GM18858 (cell line): ENCODE data around the gene B4GALNT1.
"Not testable (repeated sequence)": the region's sequence is repeated elsewhere in the genome, so short reads cannot be mapped to it uniquely, and the experiment has no call there.

Source experiments
- ATAC-seq: cut with Tn5 transposase; IDR thresholded peaks from one replicate; pipeline ENCODE4 v1.9.1; 2021; ENCODE audit not compliant: unreplicated experiment

B4GALNT1 gene

DNA sequence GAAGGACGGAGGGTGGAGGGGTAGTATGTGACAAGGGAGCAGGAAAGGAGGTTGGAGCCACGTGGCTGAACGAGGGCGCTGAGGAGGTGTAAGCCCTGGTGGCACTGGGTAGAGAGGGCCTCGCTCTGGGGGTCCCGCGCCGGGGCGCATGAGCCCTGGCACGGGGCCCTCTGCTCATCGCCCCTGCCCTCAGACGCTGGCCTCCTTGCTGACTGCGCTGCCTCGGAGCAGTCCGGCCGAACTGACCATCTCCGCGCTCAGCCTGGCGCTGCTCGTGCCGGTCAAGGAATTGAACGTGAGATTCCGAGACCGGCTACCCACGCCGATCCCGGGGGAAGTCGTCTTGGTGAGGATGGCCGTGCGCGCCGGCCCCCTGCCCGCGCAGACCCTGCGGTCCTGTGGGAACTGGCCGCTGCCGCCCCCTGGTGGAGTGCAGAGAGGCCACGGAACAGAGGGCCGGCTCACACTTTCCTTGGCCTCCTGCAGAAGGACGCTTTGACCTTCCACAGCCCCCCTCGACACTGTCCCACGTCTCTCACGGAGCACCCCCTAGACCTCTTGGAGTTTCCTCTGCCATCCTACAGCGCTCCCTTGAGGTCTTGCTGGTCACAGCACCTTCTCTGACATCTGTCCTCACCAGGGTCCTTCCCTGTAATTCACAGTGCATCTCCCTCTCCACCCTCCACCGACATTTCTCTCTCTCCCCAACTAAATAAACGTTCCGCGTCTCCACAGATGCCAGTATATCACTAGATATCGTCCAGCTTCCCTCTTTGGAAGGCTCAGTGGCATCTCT lies 11.3 kb downstream of the B4GALNT1 start:
- peak; percentile 44 for ATAC-seq

DNA sequence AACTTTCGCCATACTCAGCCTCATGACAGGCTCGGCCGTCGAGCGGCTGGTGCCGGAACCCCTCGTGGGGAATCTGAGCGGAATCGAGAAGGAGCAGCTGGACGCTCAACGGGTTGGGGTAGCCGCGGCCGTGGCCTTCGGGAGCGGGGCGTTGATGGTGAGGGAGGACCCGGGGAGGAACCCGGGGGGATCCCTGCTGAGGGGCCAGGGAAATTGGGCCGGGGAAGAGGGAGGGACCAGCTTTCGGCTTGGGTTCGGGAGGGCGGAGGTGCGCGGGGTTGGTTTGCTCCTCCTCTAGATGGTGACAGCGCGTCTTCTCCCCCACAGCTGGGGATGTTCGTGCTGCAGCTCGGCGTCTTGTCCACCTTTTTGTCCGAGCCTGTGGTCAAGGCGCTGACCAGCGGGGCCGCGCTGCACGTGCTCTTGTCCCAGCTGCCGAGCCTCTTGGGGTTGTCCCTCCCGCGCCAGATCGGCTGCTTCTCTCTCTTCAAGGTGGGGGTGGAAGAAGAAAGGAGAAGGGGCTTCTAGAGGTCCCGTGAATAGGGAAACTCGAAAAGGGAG lies 12.0 kb downstream of the B4GALNT1 start:
- no peak for ATAC-seq

DNA sequence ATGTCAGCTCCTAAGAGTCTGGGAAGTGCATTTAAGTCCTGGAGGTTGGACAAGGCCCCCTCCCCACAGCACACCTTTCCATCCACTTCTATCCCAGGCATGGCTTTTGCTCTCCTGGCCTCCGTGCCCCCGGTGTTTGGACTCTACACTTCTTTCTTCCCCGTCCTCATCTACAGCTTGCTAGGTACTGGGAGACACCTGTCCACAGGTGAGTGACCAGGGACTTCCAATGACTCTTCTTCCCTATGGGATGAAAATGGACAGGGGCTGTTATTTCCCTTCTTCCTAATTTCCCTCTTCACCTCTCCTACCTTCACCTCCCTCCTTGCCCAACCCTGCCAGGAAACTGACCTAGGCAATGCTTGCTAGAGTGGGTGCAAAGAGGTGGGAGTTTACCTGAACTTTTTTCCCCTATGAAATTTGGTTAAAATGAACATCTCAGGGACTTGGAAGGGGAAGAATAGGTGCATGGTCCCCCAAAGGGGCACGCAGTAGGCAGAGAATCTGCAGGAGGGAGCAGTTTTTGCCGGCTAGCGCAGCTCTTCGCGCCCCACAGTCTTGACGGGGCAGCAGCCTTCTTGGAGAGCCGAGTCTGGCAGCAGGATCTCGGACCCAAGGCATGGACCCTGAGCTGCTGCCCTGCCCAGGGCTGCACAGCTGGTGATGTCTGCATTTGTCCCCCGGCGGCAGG lies 12.6 kb downstream of the B4GALNT1 start:
- ATAC-seq = no peak

DNA sequence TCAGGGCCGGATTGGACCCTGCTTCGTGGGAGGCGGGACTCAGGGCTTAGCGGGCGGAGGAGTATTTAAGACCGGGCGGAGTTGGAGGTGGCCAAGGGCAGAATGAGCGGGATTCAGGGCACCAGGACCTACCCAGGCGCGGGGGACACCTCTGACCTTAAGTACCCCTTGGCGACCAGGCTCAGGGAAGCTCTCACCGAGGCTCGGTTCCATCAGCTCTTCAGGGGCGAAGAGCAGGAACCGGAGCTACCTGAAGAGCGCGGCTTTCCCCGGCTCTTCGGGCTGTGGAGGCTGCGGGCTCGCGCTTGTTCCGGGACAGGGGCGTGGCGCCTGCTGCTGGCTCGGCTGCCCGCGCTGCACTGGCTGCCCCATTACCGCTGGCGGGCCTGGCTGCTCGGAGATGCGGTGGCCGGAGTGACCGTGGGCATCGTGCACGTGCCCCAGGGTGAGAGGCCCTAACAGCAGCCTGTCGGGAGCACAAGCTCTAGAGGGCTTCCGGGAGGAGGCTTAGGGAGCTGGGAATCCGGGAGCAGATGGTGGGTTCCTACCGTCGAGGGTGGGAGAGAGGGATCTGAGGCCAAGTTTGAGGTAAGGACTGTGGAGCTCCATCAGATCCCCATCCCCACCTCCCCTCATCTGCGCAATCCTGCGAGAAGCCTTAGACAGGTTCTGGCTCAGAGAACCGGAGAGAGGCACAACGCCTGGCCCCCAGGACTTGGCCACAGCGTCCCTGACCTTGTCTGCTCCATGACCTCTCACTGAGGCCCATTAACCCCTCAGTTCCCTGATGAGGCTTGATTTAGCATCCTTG lies 13.4 kb downstream of the B4GALNT1 start:
- ATAC-seq = no peak

DNA sequence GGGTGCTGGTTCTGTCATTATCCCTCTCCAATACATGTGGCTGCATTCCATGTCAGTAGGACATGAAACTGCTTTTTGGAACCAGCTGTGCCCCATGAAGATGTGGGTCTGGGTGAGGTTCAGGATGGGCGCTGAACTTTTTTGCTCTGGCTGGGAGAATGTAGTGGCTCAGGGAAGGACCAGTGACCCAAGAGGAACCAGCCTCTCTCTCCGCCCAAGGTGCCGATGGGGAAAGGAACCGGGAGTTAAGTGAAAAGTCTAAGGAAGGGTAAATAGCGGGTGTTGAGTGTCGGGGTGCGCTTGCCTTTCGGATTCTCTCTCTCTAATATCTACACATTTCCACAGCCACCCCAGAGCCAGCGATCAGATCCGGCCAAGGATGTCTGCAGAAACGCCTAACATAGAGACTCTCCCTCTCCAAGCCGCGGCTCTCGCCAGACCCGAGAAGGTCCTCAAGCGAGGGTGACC lies 14.0 kb downstream of the B4GALNT1 start:
- no peak for ATAC-seq

DNA sequence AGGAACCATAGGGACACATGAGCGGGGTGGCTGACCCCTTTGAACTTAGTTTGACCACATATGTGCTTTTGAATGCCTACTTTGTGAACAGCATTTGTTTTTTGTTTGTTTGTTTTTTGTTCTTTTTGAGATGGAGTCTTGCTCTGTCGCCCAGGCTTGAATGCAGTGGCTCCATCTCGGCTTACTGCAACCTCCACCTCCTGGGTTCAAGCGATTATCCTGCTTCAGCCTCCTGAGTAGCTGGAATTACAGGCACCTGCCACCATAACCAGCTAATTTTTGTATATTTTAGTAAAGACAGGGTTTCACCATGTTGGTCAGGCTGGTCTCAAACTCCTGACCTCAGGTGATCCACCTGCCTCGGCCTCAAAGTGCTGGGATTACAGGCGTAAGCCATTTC lies 14.6 kb downstream of the B4GALNT1 start:
- ATAC-seq = not testable (repeated sequence)

DNA sequence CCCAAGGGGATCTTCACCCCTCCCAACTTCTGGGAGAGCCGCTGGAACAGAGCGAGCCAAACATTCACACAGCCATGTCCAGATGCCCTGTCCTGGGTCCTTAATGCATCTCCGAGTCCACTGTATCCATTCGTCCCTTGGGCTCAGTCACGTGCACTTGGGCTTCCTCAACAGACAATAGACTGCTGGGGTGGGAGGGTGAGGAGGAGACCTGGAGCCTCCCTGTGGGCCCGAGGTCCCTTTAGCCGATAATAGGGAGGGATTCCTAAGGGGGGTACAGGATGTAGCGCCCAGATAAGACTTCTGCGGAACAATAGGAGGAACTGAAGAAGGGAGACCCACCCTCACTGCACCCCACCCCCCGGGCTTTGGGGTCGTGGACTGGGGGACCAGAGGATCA lies 15.1 kb downstream of the B4GALNT1 start:
- no peak for ATAC-seq

DNA sequence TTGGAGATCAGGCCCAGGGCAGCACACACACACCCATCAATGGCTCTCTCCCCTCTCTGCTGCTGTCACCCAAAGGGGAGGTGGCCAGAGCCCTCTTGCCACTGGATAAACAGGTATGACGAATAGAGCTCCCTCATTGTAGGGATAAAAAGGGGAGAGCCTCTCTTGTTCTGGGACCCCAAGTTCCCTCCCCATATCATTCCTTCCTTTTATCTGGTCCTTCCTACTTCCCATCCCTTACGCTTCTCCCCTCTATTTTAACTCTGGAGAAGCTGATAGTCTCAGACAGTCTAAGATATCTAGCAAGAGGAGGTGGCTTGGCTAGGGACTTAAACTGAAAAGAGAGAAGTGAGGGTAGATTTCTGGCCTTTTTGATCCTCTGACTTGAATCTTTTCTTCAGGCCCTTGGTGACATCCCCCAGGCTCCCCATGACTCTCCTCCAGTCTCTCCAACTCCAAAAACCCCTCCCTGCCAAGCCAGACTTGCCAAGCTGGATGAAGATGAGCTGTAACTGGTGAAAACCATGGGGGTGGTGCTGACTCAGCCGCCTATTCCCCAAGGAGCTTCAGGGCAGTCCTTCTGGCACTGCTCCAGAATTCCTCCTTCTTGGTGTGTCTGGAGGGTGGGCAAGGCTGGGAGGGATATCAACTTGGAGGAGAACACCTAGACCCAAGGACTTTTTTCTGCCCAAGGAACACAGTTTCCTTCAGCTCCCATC lies 16.5 kb downstream of the B4GALNT1 start:
- ATAC-seq = no peak

DNA sequence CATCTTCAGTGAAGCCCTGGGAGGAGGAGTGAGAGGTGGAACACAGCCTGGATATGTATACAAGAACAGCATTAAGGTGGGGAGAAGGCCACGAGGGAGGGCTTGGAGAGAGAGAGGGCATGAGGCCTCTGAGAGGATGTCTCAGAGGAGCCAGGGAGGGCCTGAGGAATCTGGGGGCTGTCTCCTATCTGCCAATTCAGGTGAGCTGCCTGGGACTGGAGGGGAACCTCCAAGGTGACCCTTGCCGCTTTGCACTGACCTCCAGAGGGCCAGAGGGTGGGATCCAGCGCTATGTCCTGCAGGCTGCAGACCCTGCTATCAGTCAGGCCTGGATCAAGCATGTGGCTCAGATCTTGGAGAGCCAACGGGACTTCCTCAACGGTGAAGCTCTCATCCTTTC lies 17.4 kb downstream of the B4GALNT1 start:
- ATAC-seq = no peak

DNA sequence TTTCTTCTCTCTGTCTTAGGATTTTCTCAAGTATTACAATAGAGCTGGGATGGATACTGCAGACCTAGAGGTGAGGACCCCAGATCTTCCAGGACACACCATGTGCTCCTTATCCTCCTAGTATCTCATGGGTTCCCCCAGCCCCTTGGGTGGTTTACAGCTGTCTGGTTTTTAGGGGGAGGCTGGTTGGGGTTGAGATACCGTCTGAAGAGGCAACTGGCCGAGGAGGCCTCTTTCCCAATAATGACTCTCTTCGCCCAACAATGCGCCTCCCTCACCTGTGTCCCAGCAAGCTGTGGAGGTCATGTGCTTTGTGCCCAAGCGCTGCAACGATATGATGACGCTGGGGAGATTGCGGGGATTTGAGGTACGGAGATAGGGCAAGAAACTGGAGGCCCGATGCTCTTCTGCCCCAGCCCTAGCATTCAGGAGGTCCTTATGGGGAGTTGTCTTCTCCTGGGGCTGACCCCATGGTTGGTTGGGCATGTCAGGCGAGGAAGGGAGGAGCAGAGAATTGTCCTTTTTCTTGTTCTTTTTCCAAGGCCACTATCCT lies 18.0 kb downstream of the B4GALNT1 start:
- ATAC-seq = no peak

DNA sequence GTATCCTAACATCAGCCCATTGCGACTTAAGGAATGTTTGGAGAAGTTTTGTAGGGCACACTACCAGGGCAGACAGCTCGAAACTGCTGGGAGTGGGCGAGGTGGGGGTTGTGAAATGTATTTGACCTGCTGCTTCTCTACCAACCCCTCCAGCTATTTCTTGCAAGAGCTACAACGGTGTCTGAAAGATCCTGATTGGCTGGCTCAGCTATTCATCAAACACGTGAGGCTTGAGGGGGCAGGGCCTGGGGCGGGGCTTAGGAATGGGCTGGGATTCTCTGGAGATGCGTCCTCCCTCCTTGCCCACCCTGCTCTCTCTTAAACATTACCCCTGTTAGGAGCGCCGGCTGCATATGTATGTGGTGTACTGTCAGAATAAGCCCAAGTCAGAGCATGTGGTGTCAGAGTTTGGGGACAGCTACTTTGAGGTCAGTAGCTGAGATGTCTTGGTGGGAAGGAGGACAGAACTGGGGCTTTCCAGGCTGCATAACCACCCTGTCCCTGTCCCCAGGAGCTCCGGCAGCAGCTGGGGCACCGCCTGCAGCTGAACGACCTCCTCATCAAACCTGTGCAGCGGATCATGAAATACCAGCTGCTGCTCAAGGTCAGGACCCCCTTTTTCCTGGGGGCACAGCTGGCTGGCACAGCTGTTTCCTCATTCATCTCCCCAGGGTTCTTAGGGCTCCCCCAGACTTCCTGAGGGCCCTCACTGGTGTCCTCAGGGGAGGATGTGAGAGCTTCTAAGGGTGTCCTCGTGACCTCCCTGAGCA lies 18.6 kb downstream of the B4GALNT1 start:
- peak; percentile 44 for ATAC-seq

DNA sequence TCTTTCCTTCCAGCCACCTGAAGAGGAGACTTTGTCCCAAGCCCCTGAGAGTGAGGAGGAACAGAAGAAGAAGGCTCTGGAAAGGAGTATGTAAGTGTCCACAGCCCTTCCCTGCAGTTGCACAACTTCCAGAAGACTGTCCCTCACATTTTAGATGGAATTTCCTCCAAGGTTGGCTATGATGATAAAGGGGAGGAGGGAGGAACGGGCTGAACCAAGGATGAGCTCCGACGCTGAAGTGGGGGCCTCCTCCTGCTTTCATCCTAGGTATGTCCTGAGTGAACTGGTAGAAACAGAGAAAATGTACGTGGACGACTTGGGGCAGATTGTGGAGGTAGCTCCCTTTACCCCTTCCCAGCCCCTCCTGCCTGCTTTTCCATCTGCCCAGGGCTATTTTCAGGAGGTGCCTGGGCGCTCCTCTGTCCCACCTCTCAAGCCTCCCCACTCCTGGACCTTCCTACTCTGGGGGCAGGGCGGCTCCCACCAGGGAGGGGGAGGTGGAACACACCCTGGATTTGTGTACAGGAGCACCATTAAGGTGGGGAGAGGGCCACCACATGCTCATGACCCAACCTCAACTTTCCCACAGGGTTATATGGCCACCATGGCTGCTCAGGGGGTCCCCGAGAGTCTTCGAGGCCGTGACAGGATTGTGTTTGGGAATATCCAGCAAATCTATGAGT lies 19.4 kb downstream of the B4GALNT1 start:
- ATAC-seq = no peak

DNA sequence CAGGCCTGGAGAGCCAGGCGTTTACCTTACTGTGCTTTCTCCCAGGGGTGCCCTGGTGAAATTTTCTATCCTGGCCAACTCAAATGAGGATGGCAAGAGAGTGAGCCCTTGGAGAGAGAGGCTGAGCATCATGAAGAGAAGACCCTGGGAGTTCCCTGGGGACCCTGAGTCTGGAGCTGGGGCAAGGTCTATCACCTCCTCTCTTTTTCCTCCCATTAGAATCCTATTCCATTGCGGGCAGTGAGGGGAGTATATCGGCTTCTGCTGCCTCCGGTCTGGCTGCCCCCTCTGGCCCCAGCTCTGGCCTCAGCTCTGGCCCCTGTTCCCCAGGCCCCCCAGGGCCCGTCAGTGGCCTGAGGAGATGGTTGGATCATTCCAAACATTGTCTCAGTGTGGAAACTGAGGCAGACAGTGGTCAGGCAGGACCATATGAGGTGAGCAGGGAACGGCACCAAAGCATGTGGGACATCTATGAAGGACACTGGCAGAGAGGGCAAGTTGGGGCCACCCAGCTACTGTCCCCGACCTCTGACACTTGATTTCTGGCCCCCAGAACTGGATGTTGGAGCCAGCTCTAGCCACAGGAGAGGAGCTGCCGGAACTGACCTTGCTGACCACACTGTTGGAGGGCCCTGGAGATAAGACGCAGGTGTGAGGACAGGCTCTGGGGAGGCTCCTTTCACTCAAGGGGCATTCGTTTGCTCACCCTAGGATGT lies 20.1 kb downstream of the B4GALNT1 start:
- ATAC-seq = no peak

DNA sequence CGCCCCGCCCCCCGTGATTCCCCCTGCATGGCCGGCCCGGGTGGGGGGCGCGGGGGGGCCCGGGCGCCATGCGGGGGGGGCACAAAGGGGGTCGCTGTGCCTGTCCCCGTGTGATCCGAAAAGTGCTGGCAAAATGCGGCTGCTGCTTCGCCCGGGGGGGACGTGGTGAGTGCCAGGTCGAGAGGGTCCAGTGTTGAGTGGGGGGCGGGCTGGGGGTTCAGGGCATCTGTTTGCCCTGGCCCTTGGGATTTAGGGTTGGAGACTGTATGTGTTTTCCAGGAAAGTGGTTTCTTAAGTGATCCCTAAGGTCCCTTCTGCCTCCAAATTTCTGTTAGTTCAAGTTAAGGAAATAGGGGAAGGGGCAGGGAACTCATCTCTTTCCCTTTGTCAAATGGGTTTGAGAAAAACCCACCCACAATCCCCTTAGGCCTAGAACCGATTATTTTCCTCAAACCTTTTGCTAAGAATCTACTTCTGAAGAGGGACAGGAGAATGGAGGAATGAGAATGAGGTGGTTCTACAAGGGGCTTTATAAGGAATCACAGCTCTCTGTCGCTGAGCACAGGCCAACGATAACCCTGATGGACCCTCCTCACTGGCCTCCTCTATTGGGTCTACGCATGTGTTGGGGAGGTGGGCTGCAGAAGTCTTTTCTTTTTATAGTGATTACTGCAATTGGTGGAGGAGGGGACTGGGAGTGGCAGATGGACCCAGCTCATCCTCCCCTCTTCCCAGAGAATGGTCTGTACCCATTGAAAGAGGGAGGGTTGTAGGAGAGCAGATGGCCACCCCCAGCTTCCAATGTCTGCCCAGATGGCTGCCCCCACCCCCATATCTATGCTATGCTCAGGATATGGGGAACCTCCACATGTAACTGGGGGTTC lies 20.9 kb downstream of the B4GALNT1 start:
- no peak for ATAC-seq

DNA sequence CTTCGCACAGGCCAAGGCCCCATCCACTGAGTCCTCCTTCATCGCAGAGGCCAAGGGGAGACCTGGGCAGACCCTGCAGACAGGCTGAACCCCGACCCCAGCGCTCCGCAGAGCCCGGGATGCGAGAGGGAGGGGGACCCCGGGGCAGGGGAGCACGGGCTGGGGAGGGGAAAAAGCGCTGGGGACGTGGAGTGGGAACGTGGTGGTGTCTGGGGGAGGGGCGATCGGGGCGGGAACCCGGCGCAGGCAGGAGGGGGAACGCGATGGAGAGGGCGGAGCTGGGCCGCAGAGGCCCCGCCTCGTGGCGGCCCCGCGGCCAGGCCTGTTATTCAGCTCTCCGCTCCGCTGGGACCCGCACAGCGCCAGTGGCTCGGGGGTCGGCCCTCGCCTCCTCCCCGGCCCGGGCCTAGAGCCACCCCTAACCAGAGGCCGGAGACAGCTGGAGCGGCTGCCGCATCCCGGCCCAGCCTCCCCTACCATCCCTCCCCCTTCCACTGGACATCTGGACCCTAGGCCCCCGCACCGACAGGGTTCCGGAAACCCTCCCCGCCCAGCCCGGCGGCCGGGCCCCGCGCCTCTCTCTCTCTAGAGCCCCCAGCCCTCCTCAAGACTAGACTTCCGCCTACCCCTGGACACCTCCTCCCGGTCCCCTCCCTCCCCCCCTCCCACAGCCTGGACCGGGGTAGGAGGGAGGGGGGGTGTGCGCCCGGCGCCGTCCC lies 21.7 kb downstream of the B4GALNT1 start, which contains the start of gene ARHGEF25:
ARHGEF25 (plus strand) TSS at position 328 of the 719 bp plus-strand sequence. CDS start 460 bp downstream, outside the sequence.
- ATAC-seq = no peak

DNA sequence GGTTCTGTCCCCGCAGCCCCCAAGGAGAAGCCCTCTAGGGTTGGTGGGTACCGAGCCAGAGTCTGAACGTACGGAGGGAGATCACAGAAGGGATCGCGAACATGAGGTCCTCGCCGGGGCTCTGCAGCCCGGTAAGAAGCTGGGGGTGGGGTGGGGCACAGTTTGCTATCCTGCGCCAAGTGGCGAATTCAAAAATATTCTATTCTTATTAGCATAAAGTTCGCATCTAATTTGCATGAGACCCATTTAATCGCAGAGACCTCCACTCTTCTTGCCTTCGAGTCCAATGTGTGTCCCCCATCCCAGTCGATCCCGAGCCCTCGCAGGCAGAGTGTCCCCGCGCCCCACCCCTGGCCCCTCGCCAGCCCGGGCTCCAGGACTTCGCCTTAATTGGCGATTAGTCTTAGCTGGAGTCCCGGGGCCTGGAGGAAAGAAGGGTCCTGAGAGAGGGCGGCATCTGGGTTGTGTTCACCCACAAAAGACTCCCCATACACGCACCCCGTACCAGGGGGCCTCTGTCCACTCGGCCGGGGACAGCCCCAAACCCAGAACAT lies 22.4 kb downstream of the B4GALNT1 start:
- ATAC-seq = no peak
